A673 (cell line): ENCODE measurements around the gene CD53.

Source experiments
- EZH2 ChIP-seq: fragments of 200-600 bp; sonication (generic); IDR thresholded peaks from 2 replicates; pipeline ENCODE4 v1.6.1; 2017; ENCODE audit warnings: borderline replicate concordance, low read depth, mild to moderate bottlenecking, mixed read lengths, antibody characterized with exemption, low read length; ENCODE audit not compliant: poor library complexity, severe bottlenecking
- TF ChIP-seq, protein P1 (sequence below): fragments of 300-800, 200-600 bp; sonication (generic); conservative IDR thresholded peaks from 2 replicates; pipeline ENCODE4 v1.5.1; 2017; ENCODE audit warnings: low read depth, mild to moderate bottlenecking, antibody characterized with exemption, low read length, moderate library complexity, mixed read lengths

GRCh38 chr1:110872745-110873720 is at the start of gene CD53:
- TF ChIP-seq, protein P1, sequence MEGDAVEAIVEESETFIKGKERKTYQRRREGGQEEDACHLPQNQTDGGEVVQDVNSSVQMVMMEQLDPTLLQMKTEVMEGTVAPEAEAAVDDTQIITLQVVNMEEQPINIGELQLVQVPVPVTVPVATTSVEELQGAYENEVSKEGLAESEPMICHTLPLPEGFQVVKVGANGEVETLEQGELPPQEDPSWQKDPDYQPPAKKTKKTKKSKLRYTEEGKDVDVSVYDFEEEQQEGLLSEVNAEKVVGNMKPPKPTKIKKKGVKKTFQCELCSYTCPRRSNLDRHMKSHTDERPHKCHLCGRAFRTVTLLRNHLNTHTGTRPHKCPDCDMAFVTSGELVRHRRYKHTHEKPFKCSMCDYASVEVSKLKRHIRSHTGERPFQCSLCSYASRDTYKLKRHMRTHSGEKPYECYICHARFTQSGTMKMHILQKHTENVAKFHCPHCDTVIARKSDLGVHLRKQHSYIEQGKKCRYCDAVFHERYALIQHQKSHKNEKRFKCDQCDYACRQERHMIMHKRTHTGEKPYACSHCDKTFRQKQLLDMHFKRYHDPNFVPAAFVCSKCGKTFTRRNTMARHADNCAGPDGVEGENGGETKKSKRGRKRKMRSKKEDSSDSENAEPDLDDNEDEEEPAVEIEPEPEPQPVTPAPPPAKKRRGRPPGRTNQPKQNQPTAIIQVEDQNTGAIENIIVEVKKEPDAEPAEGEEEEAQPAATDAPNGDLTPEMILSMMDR = no peak
- TF ChIP-seq EZH2 = no peak
